ENCODE data around the gene LGI2.

The LGI2 gene

GRCh38 chr4:24999392-25000089 is 31.2 kb downstream of the LGI2 start:
- no peak overlapping the region for H3K4me3 ChIP-seq (ENCODE audit: insufficient read depth, low read length, poor library complexity, severe bottlenecking)
- no peak overlapping the region for H3K9ac ChIP-seq (ENCODE audit: low read length)
- no peak overlapping the region for H3K4me2 ChIP-seq (ENCODE audit: low read depth, low read length, poor library complexity, severe bottlenecking)
- TF ChIP-seq EZH2phosphoT487 (conservative IDR thresholded peaks at IDR 0.05; ENCODE audit: low read length), result no peak
- TF ChIP-seq CTCF (IDR thresholded peaks at IDR 0.05; ENCODE audit: insufficient read depth, low read length, poor library complexity, severe bottlenecking), result no peak
- no peaks in the 10 kb centered on the region for H4K20me1 ChIP-seq (ENCODE audit: low read depth, low read length)
- H3K36me3 ChIP-seq (ENCODE audit: low read length), result no peaks in the 10 kb centered on the region
- no peaks in the 10 kb centered on the region for H3K27me3 ChIP-seq (ENCODE audit: low read length)
- H3K9me3 ChIP-seq (ENCODE audit: insufficient read depth, low read length), result no peaks in the 10 kb centered on the region
- H3K9me2 ChIP-seq (replicated peaks; ENCODE audit: insufficient read depth, low read length), result no peaks in the 10 kb centered on the region
- no peak overlapping the region for H2AFZ ChIP-seq (ENCODE audit: low read depth, low read length, severe bottlenecking)
- no peaks in the 10 kb centered on the region for H3F3A ChIP-seq (ENCODE audit: insufficient read depth)
- H3K27ac ChIP-seq (ENCODE audit: low read depth, low read length), result no peak overlapping the region
- no peaks in the 10 kb centered on the region for H3K79me2 ChIP-seq (ENCODE audit: insufficient read depth, low read length)

- no peak overlapping the region for H3K9ac ChIP-seq (ENCODE audit: low read length)
- H3K27me3 ChIP-seq (ENCODE audit: low read length), result no peaks in the 10 kb centered on the region
- no peak overlapping the region for H3K4me2 ChIP-seq (ENCODE audit: low read depth, low read length, poor library complexity, severe bottlenecking)
- H3K36me3 ChIP-seq (ENCODE audit: low read length), result no peaks in the 10 kb centered on the region
- no peak overlapping the region for H2AFZ ChIP-seq (ENCODE audit: low read depth, low read length, severe bottlenecking)
- H4K20me1 ChIP-seq (ENCODE audit: low read depth, low read length), result no peaks in the 10 kb centered on the region
- TF ChIP-seq EZH2phosphoT487 (conservative IDR thresholded peaks at IDR 0.05; ENCODE audit: low read length), result no peak
- TF ChIP-seq CTCF (IDR thresholded peaks at IDR 0.05; ENCODE audit: insufficient read depth, low read length, poor library complexity, severe bottlenecking), result no peak
- no peaks in the 10 kb centered on the region for H3K9me3 ChIP-seq (ENCODE audit: insufficient read depth, low read length)
- no peak overlapping the region for H3K4me3 ChIP-seq (ENCODE audit: insufficient read depth, low read length, poor library complexity, severe bottlenecking)
- no peaks in the 10 kb centered on the region for H3K9me2 ChIP-seq (replicated peaks; ENCODE audit: insufficient read depth, low read length)
- no peak overlapping the region for H3K27ac ChIP-seq (ENCODE audit: low read depth, low read length)
- no peaks in the 10 kb centered on the region for H3K79me2 ChIP-seq (ENCODE audit: insufficient read depth, low read length)
- no peaks in the 10 kb centered on the region for H3F3A ChIP-seq (ENCODE audit: insufficient read depth)
Observed at GRCh38 chr4:24995346-24995919, 35.3 kb downstream of the LGI2 start.

GRCh38 chr4:24993551-24994080 is 37.1 kb downstream of the LGI2 start:
- Histone ChIP-seq H3K27me3 (ENCODE audit: low read length) (no peaks in the 10 kb centered on the region), H3K79me2 (ENCODE audit: insufficient read depth, low read length) (no peaks in the 10 kb centered on the region), H2AFZ (ENCODE audit: low read depth, low read length, severe bottlenecking) (no peak overlapping the region), H3K27ac (ENCODE audit: low read depth, low read length) (no peak overlapping the region), H3K4me3 (ENCODE audit: insufficient read depth, low read length, poor library complexity, severe bottlenecking) (no peak overlapping the region), H3K4me2 (ENCODE audit: low read depth, low read length, poor library complexity, severe bottlenecking) (no peak overlapping the region), H3K9me3 (ENCODE audit: insufficient read depth, low read length) (no peaks in the 10 kb centered on the region), H3K36me3 (ENCODE audit: low read length) (no peaks in the 10 kb centered on the region), H4K20me1 (ENCODE audit: low read depth, low read length) (no peaks in the 10 kb centered on the region), H3F3A (ENCODE audit: insufficient read depth) (no peaks in the 10 kb centered on the region), H3K9ac (ENCODE audit: low read length) (no peak overlapping the region), H3K9me2 (replicated peaks; ENCODE audit: insufficient read depth, low read length) (no peaks in the 10 kb centered on the region)
- no peak for TF ChIP-seq CTCF (IDR thresholded peaks at IDR 0.05; ENCODE audit: insufficient read depth, low read length, poor library complexity, severe bottlenecking)
- TF ChIP-seq EZH2phosphoT487 (conservative IDR thresholded peaks at IDR 0.05; ENCODE audit: low read length), result no peak

Measured in SU-DHL-6 (cell line).